NCI-H2107 treated with DMSO at 0.1 percent for 48 hours (cell line): ENCODE data around the gene LYRM4.

Experiments used
- DNase-seq: peaks from one replicate; lab custom pipeline; 2025; ENCODE audit not compliant: unreplicated experiment; lab: John Stamatoyannopoulos, UW

LYRM4 gene

GRCh38 chr6:5260661-5261544 lies at the start of gene LYRM4, which contains the start of gene FARS2:
Gene LYRM4, minus strand, starts transcription at chr6:5260950. Its CDS starts 217 bp downstream, at chr6:5260733.
Gene FARS2, plus strand, starts transcription at chr6:5261513.
- DNase-seq = peak; percentile 40

- no peak for DNase-seq
Observed at GRCh38 chr6:5308066-5308465, 47.3 kb upstream of the LYRM4 start.

GRCh38 chr6:5307058-5307457 lies 46.3 kb upstream of the LYRM4 start:
- DNase-seq = no peak

- no peak for DNase-seq
Observed at GRCh38 chr6:5305968-5306626, 45.3 kb upstream of the LYRM4 start.

- DNase-seq = no peak
Observed at GRCh38 chr6:5303682-5304081, 42.9 kb upstream of the LYRM4 start.

GRCh38 chr6:5302995-5303622 lies 42.4 kb upstream of the LYRM4 start:
- DNase-seq = peak; percentile 11

GRCh38 chr6:5302220-5302946 lies 41.6 kb upstream of the LYRM4 start:
- DNase-seq = no peak

- DNase-seq = no peak
Observed at GRCh38 chr6:5300206-5300764, 39.5 kb upstream of the LYRM4 start.

GRCh38 chr6:5295623-5296022 lies 34.9 kb upstream of the LYRM4 start:
- no peak for DNase-seq

GRCh38 chr6:5294392-5295211 lies 33.9 kb upstream of the LYRM4 start:
- DNase-seq = no peak

GRCh38 chr6:5293692-5294091 lies 32.9 kb upstream of the LYRM4 start:
- no peak for DNase-seq

- no peak for DNase-seq
Observed at GRCh38 chr6:5292154-5292553, 31.4 kb upstream of the LYRM4 start.

- no peak for DNase-seq
Observed at GRCh38 chr6:5290500-5290899, 29.8 kb upstream of the LYRM4 start.

GRCh38 chr6:5290097-5290496 lies 29.3 kb upstream of the LYRM4 start:
- DNase-seq = no peak

GRCh38 chr6:5287966-5288297 lies 27.2 kb upstream of the LYRM4 start:
- DNase-seq = no peak

GRCh38 chr6:5287205-5287965 lies 26.6 kb upstream of the LYRM4 start:
- DNase-seq = no peak

GRCh38 chr6:5286780-5287179 lies 26.0 kb upstream of the LYRM4 start:
- no peak for DNase-seq

GRCh38 chr6:5285526-5285925 lies 24.8 kb upstream of the LYRM4 start:
- no peak for DNase-seq

- DNase-seq = no peak
Observed at GRCh38 chr6:5285081-5285480, 24.3 kb upstream of the LYRM4 start.
